Measurements from ENCODE around the gene HOXB1.
A peak's percentile ranks its signal among the peaks of the same experiment; 100 is the strongest.

HOXB1 gene

GRCh38 chr17:48530887-48531272 lies at the start of gene HOXB1:
TSS of gene HOXB1 (minus strand) at chr17:48531011. CDS start at chr17:48530904, 107 bp downstream.
- no peak for DNase-seq (ENCODE audit: low read depth)

GRCh38 chr17:48579760-48580554 lies 49.1 kb upstream of the HOXB1 start:
- peak; percentile 78 for DNase-seq (ENCODE audit: low read depth)

GRCh38 chr17:48579471-48579759 lies 48.6 kb upstream of the HOXB1 start:
- DNase-seq (ENCODE audit: low read depth): no peak

GRCh38 chr17:48578616-48579470 lies 48.0 kb upstream of the HOXB1 start:
- no peak for DNase-seq (ENCODE audit: low read depth)

GRCh38 chr17:48577946-48578615 lies 47.3 kb upstream of the HOXB1 start, which contains the start of gene HOXB4:
TSS of gene HOXB4 (minus strand) at chr17:48578350. CDS start at chr17:48578319, 31 bp downstream.
- DNase-seq (ENCODE audit: low read depth): peak; percentile 86

- peak; percentile 79 for DNase-seq (ENCODE audit: low read depth)
Measured at GRCh38 chr17:48577330-48577945, 46.6 kb upstream of the HOXB1 start.

GRCh38 chr17:48576479-48577309 lies 45.9 kb upstream of the HOXB1 start:
- peak; percentile 96 for DNase-seq (ENCODE audit: low read depth)

GRCh38 chr17:48575673-48576478 lies 45.1 kb upstream of the HOXB1 start:
- peak; percentile 63 for DNase-seq (ENCODE audit: low read depth)

- peak; percentile 93 for DNase-seq (ENCODE audit: low read depth)
Measured at GRCh38 chr17:48575066-48575582, 44.3 kb upstream of the HOXB1 start.

- no peak for DNase-seq (ENCODE audit: low read depth)
Measured at GRCh38 chr17:48574505-48575065, 43.8 kb upstream of the HOXB1 start.

- no peak for DNase-seq (ENCODE audit: low read depth)
Measured at GRCh38 chr17:48571826-48572417, 41.1 kb upstream of the HOXB1 start.

- no peak for DNase-seq (ENCODE audit: low read depth)
Measured at GRCh38 chr17:48571024-48571818, 40.4 kb upstream of the HOXB1 start.

GRCh38 chr17:48570325-48571023 lies 39.7 kb upstream of the HOXB1 start:
- DNase-seq (ENCODE audit: low read depth): no peak

GRCh38 chr17:48569674-48570324 lies 39.0 kb upstream of the HOXB1 start:
- DNase-seq (ENCODE audit: low read depth): no peak

- no peak for DNase-seq (ENCODE audit: low read depth)
Measured at GRCh38 chr17:48569240-48569582, 38.4 kb upstream of the HOXB1 start.

GRCh38 chr17:48568499-48569239 lies 37.9 kb upstream of the HOXB1 start:
- DNase-seq (ENCODE audit: low read depth): peak; percentile 82
